IMR-90 (cell line): ENCODE results near the gene OR2T29. TPM values are rescaled to one million over a fixed set of nuclear protein-coding genes. Genes with fewer than 3 reads are reported as not detected.

Source experiments
- ATAC-seq: fragments of 200-7000 bp; cut with Tn5 transposase; 2 replicates; pipeline ENCODE4 v1.9.1; 2020; ENCODE audit warnings: low read depth, mild to moderate bottlenecking, moderate library complexity
- BruUV-seq: library from RNA; stranded (reverse); fragments of 400-500 nt; replicated peaks from 2 replicates; lab custom pipeline; 2021; lab: Mats Ljungman, UMichigan
- CTCF ChIA-PET: fragments of 300-600 bp; formaldehyde crosslinking; extraction: SDS; loops from one replicate; lab custom pipeline; 2021; ENCODE audit warnings: antibody characterized with exemption; lab: Yijun Ruan, JAX
- POLR2A ChIA-PET: fragments of 300-600 bp; sonication (Branson Sonifier 250); formaldehyde crosslinking; loops from one replicate; lab custom pipeline; 2022; ENCODE audit warnings: antibody characterized with exemption; ENCODE audit not compliant: unreplicated experiment; lab: Charles Lee
- DNase-seq: peaks from one replicate; pipeline ENCODE4 v3.0.0; 2013
- H2AFZ ChIP-seq: replicated peaks from 2 replicates; pipeline ENCODE3; 2013; ENCODE audit warnings: low read length, mild to moderate bottlenecking; ENCODE audit not compliant: poor library complexity
- H2AK5ac ChIP-seq: 2 replicates; pipeline ENCODE4 v1.6.1; 2013; ENCODE audit warnings: low read depth, low read length, inconsistent platforms
- H2AK9ac ChIP-seq: replicated peaks from 2 replicates; pipeline ENCODE3; 2013; ENCODE audit warnings: mild to moderate bottlenecking, low read depth, low read length, moderate library complexity; ENCODE audit not compliant: poor library complexity
- H2BK120ac ChIP-seq: 2 replicates; pipeline ENCODE4 v1.6.1; 2013; ENCODE audit warnings: low read depth, low read length, inconsistent platforms
- H2BK15ac ChIP-seq: 3 replicates; pipeline ENCODE4 v1.6.1; 2013; ENCODE audit warnings: low read depth, low read length, inconsistent platforms
- H2BK20ac ChIP-seq: 2 replicates; pipeline ENCODE4 v1.6.1; 2013; ENCODE audit warnings: low read depth, mild to moderate bottlenecking, inconsistent platforms, low read length, moderate library complexity
- H2BK5ac ChIP-seq: 2 replicates; pipeline ENCODE4 v1.6.1; 2013; ENCODE audit warnings: mild to moderate bottlenecking, low read depth, low read length, inconsistent platforms; ENCODE audit not compliant: poor library complexity, severe bottlenecking
- H3K14ac ChIP-seq: replicated peaks from 2 replicates; pipeline ENCODE4 v1.6.1; 2013; ENCODE audit warnings: low read depth, low read length, inconsistent platforms
- H3K18ac ChIP-seq: 2 replicates; pipeline ENCODE4 v1.6.1; 2013; ENCODE audit warnings: low read depth, low read length, control low read depth
- H3K23ac ChIP-seq: 2 replicates; pipeline ENCODE4 v1.6.1; 2013; ENCODE audit warnings: low read depth, low read length, inconsistent platforms
- H3K27ac ChIP-seq: 2 replicates; pipeline ENCODE4 v1.5.1; 2013; ENCODE audit warnings: mild to moderate bottlenecking, control low read depth, low read length; ENCODE audit not compliant: insufficient read depth
- H3K27me3 ChIP-seq: 2 replicates; pipeline ENCODE4 v1.6.1; 2013; ENCODE audit warnings: low read length; ENCODE audit not compliant: control insufficient read depth, insufficient read depth
- H3K36me3 ChIP-seq: 2 replicates; pipeline ENCODE4 v1.6.1; 2013; ENCODE audit warnings: low read length, mixed read lengths; ENCODE audit not compliant: control insufficient read depth, insufficient read depth
- H3K4ac ChIP-seq: 2 replicates; pipeline ENCODE4 v1.6.1; 2013; ENCODE audit warnings: low read depth, low read length, inconsistent platforms
- H3K4me1 ChIP-seq: 2 replicates; pipeline ENCODE4 v1.6.1; 2013; ENCODE audit warnings: low read length, mixed read lengths; ENCODE audit not compliant: control insufficient read depth, insufficient read depth
- H3K4me2 ChIP-seq: 2 replicates; pipeline ENCODE4 v1.6.1; 2013; ENCODE audit warnings: low read depth, mild to moderate bottlenecking, control low read depth, low read length, moderate library complexity
- H3K4me3 ChIP-seq: 2 replicates; pipeline ENCODE4 v1.5.1; 2013; ENCODE audit warnings: low read depth, mild to moderate bottlenecking, control low read depth, low read length, moderate library complexity; ENCODE audit not compliant: insufficient read depth
- H3K56ac ChIP-seq: 2 replicates; pipeline ENCODE4 v1.6.1; 2013; ENCODE audit warnings: low read length, inconsistent platforms; ENCODE audit not compliant: insufficient read depth; ENCODE audit errors: extremely low read depth
- H3K79me1 ChIP-seq, 2 experiments: 2 replicates each; pipeline ENCODE4 v1.6.1; 2013; ENCODE audit warnings: low read length in 2 of 2, inconsistent platforms in 1 of 2, low read depth in 1 of 2
- H3K9ac ChIP-seq: 2 replicates; pipeline ENCODE4 v1.6.1; 2013; ENCODE audit warnings: low read depth, low read length, control low read depth
- H3K9me1 ChIP-seq: 2 replicates; pipeline ENCODE4 v1.6.1; 2013; ENCODE audit warnings: low read length, inconsistent platforms; ENCODE audit not compliant: insufficient read depth
- H3K9me3 ChIP-seq: 2 replicates; pipeline ENCODE4 v1.6.1; 2013; ENCODE audit warnings: low read length; ENCODE audit not compliant: control insufficient read depth, insufficient read depth
- H4K20me1 ChIP-seq: 2 replicates; pipeline ENCODE4 v1.6.1; 2013; ENCODE audit warnings: low read length, inconsistent platforms; ENCODE audit not compliant: insufficient read depth
- H4K5ac ChIP-seq: 2 replicates; pipeline ENCODE4 v1.6.1; 2013; ENCODE audit warnings: mild to moderate bottlenecking, low read depth, low read length, control low read depth
- H4K8ac ChIP-seq, 2 experiments: 2 replicates each; pipeline ENCODE4 v1.6.1; 2013; ENCODE audit warnings: low read depth in 2 of 2, low read length in 2 of 2, control low read depth in 1 of 2, inconsistent platforms in 1 of 2
- H4K91ac ChIP-seq: 2 replicates; pipeline ENCODE4 v1.6.1; 2013; ENCODE audit warnings: low read depth, low read length, inconsistent platforms; ENCODE audit not compliant: insufficient read depth
- BHLHE40 ChIP-seq: fragments of 150-350 bp; IDR thresholded peaks from 2 replicates; pipeline ENCODE4 v1.6.1; 2016; ENCODE audit warnings: mild to moderate bottlenecking, low read depth, low read length
- CEBPB ChIP-seq: IDR thresholded peaks from 2 replicates; pipeline ENCODE4 v1.6.1; 2012; ENCODE audit warnings: low read depth, low read length, improper control_type of control experiment
- CHD1 ChIP-seq: IDR thresholded peaks from 2 replicates; pipeline ENCODE4 v1.6.1; 2012; ENCODE audit warnings: low read depth, low read length, improper control_type of control experiment
- CTCF ChIP-seq: conservative IDR thresholded peaks from 2 replicates; pipeline ENCODE4 v1.5.1; 2012; ENCODE audit warnings: mild to moderate bottlenecking, low read depth, low read length, improper control_type of control experiment
- ELK1 ChIP-seq: fragments of 150-350 bp; IDR thresholded peaks from 2 replicates; pipeline ENCODE4 v1.6.1; 2016; ENCODE audit warnings: low read depth, mild to moderate bottlenecking, low read length, moderate library complexity, borderline replicate concordance
- FOS ChIP-seq: fragments of 150-350 bp; IDR thresholded peaks from 2 replicates; pipeline ENCODE4 v1.6.1; 2016; ENCODE audit warnings: low read depth, low read length
- MAFK ChIP-seq: IDR thresholded peaks from 2 replicates; pipeline ENCODE4 v1.6.1; 2012; ENCODE audit warnings: low read depth, low read length, improper control_type of control experiment
- MAZ ChIP-seq: IDR thresholded peaks from 2 replicates; pipeline ENCODE4 v1.6.1; 2012; ENCODE audit warnings: low read depth, mild to moderate bottlenecking, low read length, improper control_type of control experiment, moderate library complexity, borderline replicate concordance
- MXI1 ChIP-seq: IDR thresholded peaks from 2 replicates; pipeline ENCODE4 v1.6.1; 2012; ENCODE audit warnings: low read depth, mild to moderate bottlenecking, low read length, moderate library complexity, borderline replicate concordance
- NFE2L2 ChIP-seq: fragments of 150-350 bp; IDR thresholded peaks from 2 replicates; pipeline ENCODE4 v1.6.1; 2016; ENCODE audit warnings: low read depth, mild to moderate bottlenecking, low read length
- POLR2A ChIP-seq: IDR thresholded peaks from 2 replicates; pipeline ENCODE4 v1.6.1; 2012; ENCODE audit warnings: mild to moderate bottlenecking, low read depth, low read length
- RAD21 ChIP-seq: IDR thresholded peaks from 2 replicates; pipeline ENCODE4 v1.6.1; 2012; ENCODE audit warnings: low read length, improper control_type of control experiment
- RCOR1 ChIP-seq: IDR thresholded peaks from 2 replicates; pipeline ENCODE4 v1.6.1; 2012; ENCODE audit warnings: mild to moderate bottlenecking, low read length, improper control_type of control experiment; ENCODE audit not compliant: insufficient replicate concordance
- RFX5 ChIP-seq: IDR thresholded peaks from 2 replicates; pipeline ENCODE4 v1.8.0; 2012; ENCODE audit warnings: low read depth, mild to moderate bottlenecking, low read length, moderate library complexity
- SMC3 ChIP-seq: fragments of 150-350 bp; IDR thresholded peaks from 2 replicates; pipeline ENCODE4 v1.6.1; 2016; ENCODE audit warnings: low read depth, mild to moderate bottlenecking, antibody characterized with exemption, low read length, moderate library complexity
- USF2 ChIP-seq: fragments of 150-350 bp; IDR thresholded peaks from 2 replicates; pipeline ENCODE4 v1.6.1; 2017; ENCODE audit warnings: mild to moderate bottlenecking, antibody characterized with exemption, low read length, low read depth
- WGBS, 2 experiments: methylation state at CpG; one replicate each; pipeline versions ENCODE4 v1.1.5 to v1.1.7; 2013; ENCODE audit warnings: missing lambda C conversion rate in 2 of 2; ENCODE audit not compliant: insufficient read length in 1 of 2; ENCODE audit errors: extremely low coverage in 2 of 2; 5-methylcytosine and 5-hydroxymethylcytosine counted together
- dilution Hi-C: fragments of 300-500 bp; cut with HindIII; formaldehyde crosslinking; loops from one replicate; pipeline ENCODE4 v1.14.3; 2018; ENCODE audit warnings: low sequenced_read_pairs; ENCODE audit not compliant: unreplicated experiment
- in situ Hi-C: fragments of 300-500 bp; cut with MboI; formaldehyde crosslinking; loops from 3 replicates; pipeline ENCODE4 v1.14.3; 2019; ENCODE audit warnings: low sequenced_read_pairs, inconsistent platforms, mixed read lengths
- intact Hi-C: fragments of 100-400 bp; cut with micrococcal nuclease; formaldehyde crosslinking; loops from 2 replicates; pipeline ENCODE4 v1.10.0; 2022
- polyA plus RNA-seq, 3 experiments: library from polyadenylated mRNA; depleted of rRNA; stranded (reverse); fragments of >200 nt; gene quantifications; 2 replicates each; pipeline ENCODE4 v1.2.3, GENCODE V29; 2012; ENCODE audit warnings: low replicate concordance in 1 of 3
- total RNA-seq: library from RNA; depleted of rRNA; stranded (reverse); fragments of >200 nt; gene quantifications from 2 replicates; pipeline ENCODE4 v1.2.3, GENCODE V29; 2012

OR2T29 gene
- total and polyA plus RNA-seq, 2 of the 4 experiments (the other 2 are of a cell fraction): not detected

GRCh38 chr1:248576260-248576980 is 13.8 kb upstream of the OR2T29 start:
- Histone ChIP-seq H2BK120ac (no peak overlapping the region), H3K27me3 (no peaks in the 10 kb centered on the region), H3K18ac (no peak overlapping the region), H3K14ac (no peak overlapping the region), H3K23ac (no peak overlapping the region), H3K9me1 (no peaks in the 10 kb centered on the region), H3K79me1 (no peaks in the 10 kb centered on the region), H3K27ac (no peak overlapping the region), H2AK5ac (no peak overlapping the region), H2AFZ (no peak overlapping the region), H3K56ac (no peak overlapping the region), H3K4me3 (no peak overlapping the region), H4K8ac (no peak overlapping the region), H3K9me3 (no peaks in the 10 kb centered on the region), H3K4me2 (no peak overlapping the region), H2AK9ac (no peak overlapping the region), H4K20me1 (no peaks in the 10 kb centered on the region), H3K4me1 (no peaks in the 10 kb centered on the region), H2BK15ac (no peak overlapping the region), H3K9ac (no peak overlapping the region), H4K5ac (no peak overlapping the region), H3K36me3 (no peaks in the 10 kb centered on the region), H4K91ac (no peak overlapping the region), H3K4ac (no peak overlapping the region), H2BK20ac (no peak overlapping the region), H2BK5ac (no peak overlapping the region)
- ATAC-seq (no peak), DNase-seq (no peak)
- POLR2A ChIA-PET: no interaction called here
- TF ChIP-seq RCOR1: no peak
- no peak for TF ChIP-seq FOS
- TF ChIP-seq SMC3: no peak
- TF ChIP-seq MXI1: no peak
- TF ChIP-seq POLR2A: no peak
- no peak for TF ChIP-seq BHLHE40
- TF ChIP-seq RAD21: no peak
- no peak for TF ChIP-seq CHD1
- no peak for TF ChIP-seq CTCF
- no peak for TF ChIP-seq NFE2L2
- TF ChIP-seq CEBPB: no peak
- no peak for TF ChIP-seq USF2
- no peak for TF ChIP-seq MAFK
- TF ChIP-seq MAZ: no peak
- no peak for TF ChIP-seq ELK1
- TF ChIP-seq RFX5: no peak
- WGBS, 2 experiments: no CpG with 5 or more reads among the region's 9 CpGs
- dilution Hi-C loops: no loop called here
- intact Hi-C loops: no loop called here
- no TSS peak for BruUV-seq
- in situ Hi-C loops: no loop called here
- CTCF ChIA-PET: no interaction called here
